ENCODE measurements around the gene CCDC150. TPM values are rescaled to one million over a fixed set of nuclear protein-coding genes. Genes with fewer than 3 reads are reported as not detected.

The CCDC150 gene
- total RNA-seq, 1 experiment from 2014 or later: 29.2 TPM

GRCh38 chr2:196630531-196630930, 9.0 kb upstream of the CCDC150 start:
- no peak for TF ChIP-seq SRF (IDR thresholded peaks at IDR 0.05; ENCODE audit: low read depth)
- TF ChIP-seq CBX3 (IDR thresholded peaks at IDR 0.05; ENCODE audit: low read depth): peak; percentile 79; the same call in 1 of the 2 replicates
- CTCF ChIA-PET: no interaction called here
- intact Hi-C loops (cut with micrococcal nuclease): no loop called here
- no peaks in the 10 kb centered on the region for H3K27me3 ChIP-seq (ENCODE audit: insufficient read depth, low read length)
- H4K20me1 ChIP-seq (ENCODE audit: insufficient read depth): no peaks in the 10 kb centered on the region
- no TSS peak for BruUV-seq (replicated peaks)
- ATAC-seq: no peak
- no peak overlapping the region for H3K4me2 ChIP-seq (ENCODE audit: low read length)
- no peaks in the 10 kb centered on the region for H3K36me3 ChIP-seq (ENCODE audit: control insufficient read depth in 1 of 2, insufficient read depth in 2 of 2, low read length in 2 of 2)
- no peak overlapping the region for H3K4me3 ChIP-seq (replicated peaks in 1 of 2; ENCODE audit: low read depth in 1 of 2, low read length in 2 of 2)
- no peak overlapping the region for H3K9ac ChIP-seq (ENCODE audit: low read length)
- RAD21 ChIA-PET (ENCODE audit: low non-redundant PET in 1 of 2, low total read pairs in 2 of 2, uncharacterized antibody in 2 of 2, unreplicated experiment in 2 of 2): no interaction called here
- no peaks in the 10 kb centered on the region for H3K79me2 ChIP-seq (ENCODE audit: insufficient read depth, low read length)
- H3K4me1 ChIP-seq (ENCODE audit: control insufficient read depth in 1 of 2, insufficient read depth in 2 of 2, low read length in 2 of 2): no peaks in the 10 kb centered on the region
- no peaks in the 10 kb centered on the region for H3K9me2 ChIP-seq (ENCODE audit: insufficient read depth)
- no peak for DNase-seq (ENCODE audit: low read depth, low spot score)
- H3K9me3 ChIP-seq (ENCODE audit: control insufficient read depth in 1 of 2, insufficient read depth in 1 of 2, low read depth in 1 of 2, low read length in 2 of 2): 0 out of 4 replicates have a peak, but pooled peaks cover 0 to 3% of the 10 kb centered on the region in 2 experiments
- POLR2A ChIA-PET: no interaction called here
- no peak overlapping the region for H3K27ac ChIP-seq (ENCODE audit: low read depth, low read length)
- no peak overlapping the region for H2AFZ ChIP-seq (ENCODE audit: low read depth, low read length, poor library complexity, severe bottlenecking)

GRCh38 chr2:196635156-196635555, 4.4 kb upstream of the CCDC150 start:
- no peak overlapping the region for H3K4me2 ChIP-seq (ENCODE audit: low read length)
- no peak for DNase-seq (ENCODE audit: low read depth, low spot score)
- H3K4me3 ChIP-seq (replicated peaks in 1 of 2; ENCODE audit: low read depth in 1 of 2, low read length in 2 of 2): no peak overlapping the region
- peaks cover 0 to 4% of the 10 kb centered on the region in 2 experiments; a peak in 1 of 4 replicates for H3K4me1 ChIP-seq (ENCODE audit: control insufficient read depth in 1 of 2, insufficient read depth in 2 of 2, low read length in 2 of 2)
- BruUV-seq (replicated peaks): no TSS peak
- ChIA-PET RAD21 (ENCODE audit: low non-redundant PET in 1 of 2, low total read pairs in 2 of 2, uncharacterized antibody in 2 of 2, unreplicated experiment in 2 of 2) (no interaction called here), POLR2A (no interaction called here), CTCF (no interaction called here)
- H3K27ac ChIP-seq (ENCODE audit: low read depth, low read length): no peak overlapping the region
- peaks cover 5% of the 10 kb centered on the region for H3K79me2 ChIP-seq (ENCODE audit: insufficient read depth, low read length)
- H3K9ac ChIP-seq (ENCODE audit: low read length): no peak overlapping the region
- no peaks in the 10 kb centered on the region for H4K20me1 ChIP-seq (ENCODE audit: insufficient read depth)
- H3K9me2 ChIP-seq (ENCODE audit: insufficient read depth): no peaks in the 10 kb centered on the region
- H2AFZ ChIP-seq (ENCODE audit: low read depth, low read length, poor library complexity, severe bottlenecking): no peak overlapping the region
- no peaks in the 10 kb centered on the region for H3K36me3 ChIP-seq (ENCODE audit: control insufficient read depth in 1 of 2, insufficient read depth in 2 of 2, low read length in 2 of 2)
- H3K27me3 ChIP-seq (ENCODE audit: insufficient read depth, low read length): no peaks in the 10 kb centered on the region
- H3K9me3 ChIP-seq (ENCODE audit: control insufficient read depth in 1 of 2, insufficient read depth in 1 of 2, low read depth in 1 of 2, low read length in 2 of 2): no peaks in the 10 kb centered on the region
- intact Hi-C loops (cut with micrococcal nuclease): no loop called here
- ATAC-seq: no peak
- no peak for TF ChIP-seq TCF7L2 (IDR thresholded peaks at IDR 0.05; ENCODE audit: borderline replicate concordance, extremely low read depth, insufficient read depth, insufficient read length)
- TF ChIP-seq FOSL1 (IDR thresholded peaks at IDR 0.05; ENCODE audit: low read depth): no peak
- no peak for TF ChIP-seq RAD21 (IDR thresholded peaks at IDR 0.05; ENCODE audit: low read depth)
- TF ChIP-seq ZFX (IDR thresholded peaks at IDR 0.05): no peak
- TF ChIP-seq CBX3 (IDR thresholded peaks at IDR 0.05; ENCODE audit: low read depth): no peak
- TF ChIP-seq SRF (IDR thresholded peaks at IDR 0.05; ENCODE audit: low read depth): no peak
- TF ChIP-seq ZBTB33 (IDR thresholded peaks at IDR 0.05; ENCODE audit: extremely low read depth, insufficient replicate concordance, low read length): no peak
- no peak for TF ChIP-seq SP1 (IDR thresholded peaks at IDR 0.05; ENCODE audit: low read depth)
- no peak for TF ChIP-seq REST (IDR thresholded peaks at IDR 0.05; ENCODE audit: low read depth)
- no peak for TF ChIP-seq EGR1 (IDR thresholded peaks at IDR 0.05; ENCODE audit: low read depth)
- TF ChIP-seq CTCF (IDR thresholded peaks at IDR 0.05 in 2 of 3, conservative IDR thresholded peaks at IDR 0.05 in 1 of 3; ENCODE audit: borderline replicate concordance in 1 of 3, insufficient read depth in 1 of 3, low read depth in 2 of 3, low read length in 2 of 3): no peak
- no peak for TF ChIP-seq MAX (IDR thresholded peaks at IDR 0.05)
- TF ChIP-seq YY1 (IDR thresholded peaks at IDR 0.05; ENCODE audit: extremely low read depth, insufficient replicate concordance, low read depth, low read length): no peak
